HUES6 (cell line): ENCODE measurements around the gene BCHE.
"Not testable (repeated sequence)": the region's sequence is repeated elsewhere in the genome, so short reads cannot be mapped to it uniquely, and the experiment has no call there.

Source experiments
- H3K27ac ChIP-seq: 2 replicates; pipeline ENCODE4 v1.7.0; 2013; ENCODE audit warnings: low read depth, mild to moderate bottlenecking, low read length, inconsistent platforms
- H3K27me3 ChIP-seq: 2 replicates; pipeline ENCODE4 v1.6.1; 2013; ENCODE audit warnings: low read length; ENCODE audit not compliant: control insufficient read depth, insufficient read depth
- H3K36me3 ChIP-seq: 2 replicates; pipeline ENCODE4 v1.6.1; 2013; ENCODE audit warnings: low read length; ENCODE audit not compliant: control insufficient read depth, insufficient read depth
- H3K4me1 ChIP-seq: 2 replicates; pipeline ENCODE4 v1.6.1; 2013; ENCODE audit warnings: low read length; ENCODE audit not compliant: control insufficient read depth, insufficient read depth
- H3K4me3 ChIP-seq: 2 replicates; pipeline ENCODE4 v1.5.1; 2013; ENCODE audit warnings: low read depth, low read length
- H3K9ac ChIP-seq: one replicate; pipeline ENCODE4 v1.6.1; 2013; ENCODE audit warnings: mild to moderate bottlenecking, low read length
- H3K9me3 ChIP-seq: 2 replicates; pipeline ENCODE4 v1.6.1; 2013; ENCODE audit warnings: low read depth, low read length; ENCODE audit not compliant: control insufficient read depth, insufficient read depth

Gene BCHE

DNA sequence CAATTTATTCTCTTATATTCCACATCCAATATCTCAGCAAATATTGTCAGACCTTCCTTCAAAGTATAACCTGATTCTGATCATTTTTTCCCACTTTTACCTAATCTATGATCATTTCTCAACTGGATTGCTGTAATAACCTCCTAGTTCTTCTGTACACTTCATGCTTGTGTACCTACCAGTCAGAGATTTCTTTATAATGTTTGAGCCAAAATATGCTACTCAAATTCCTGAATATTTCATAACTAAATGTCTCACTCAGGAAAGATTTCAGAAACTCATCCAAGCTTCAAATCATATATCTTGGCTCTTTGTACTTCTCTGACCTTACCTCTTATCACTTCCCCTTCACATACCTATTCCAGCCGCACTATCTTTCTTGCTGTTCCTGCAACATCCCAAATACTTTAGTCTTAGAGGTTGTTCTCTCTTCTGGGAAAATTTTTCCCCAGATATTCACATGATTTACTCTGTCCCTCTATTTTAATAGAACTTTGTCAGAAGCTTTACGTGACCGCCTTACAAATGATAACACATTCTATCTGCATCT, 20.0 kb downstream of the BCHE start:
- no peaks in the 10 kb centered on the region for H3K9me3 ChIP-seq

DNA sequence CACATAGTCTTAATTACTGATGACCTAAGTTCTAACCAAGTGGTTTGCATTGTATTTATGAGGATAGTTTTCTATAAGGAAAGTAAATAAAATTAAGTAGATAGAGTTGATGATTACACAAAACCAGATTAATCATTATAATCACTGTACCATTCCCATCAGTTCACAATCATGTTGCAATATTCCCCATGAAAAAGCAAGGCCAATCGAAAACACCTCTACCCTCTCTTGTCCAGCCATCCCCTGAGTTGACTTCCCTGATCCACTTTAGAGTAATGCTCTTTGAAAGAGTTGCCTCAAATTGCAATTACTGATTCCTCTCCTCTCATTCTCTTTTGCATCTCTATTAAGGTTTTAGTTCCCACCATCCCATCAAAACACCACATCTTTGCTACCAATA, 21.0 kb downstream of the BCHE start:
- no peaks in the 10 kb centered on the region for H3K4me1 ChIP-seq
- H3K9me3 ChIP-seq, result no peaks in the 10 kb centered on the region
- no peak overlapping the region for H3K4me3 ChIP-seq
- H3K36me3 ChIP-seq, result no peaks in the 10 kb centered on the region
- H3K27me3 ChIP-seq, result no peaks in the 10 kb centered on the region
- no peak overlapping the region for H3K27ac ChIP-seq
- H3K9ac ChIP-seq, result no peak overlapping the region

More for the DNA sequence above, 20.0 kb downstream of the BCHE start:
- Histone ChIP-seq H3K4me1 (no peaks in the 10 kb centered on the region), H3K36me3 (no peaks in the 10 kb centered on the region), H3K27me3 (no peaks in the 10 kb centered on the region), H3K27ac (no peak overlapping the region), H3K4me3 (no peak overlapping the region), H3K9ac (no peak overlapping the region)

- Histone ChIP-seq H3K4me1 (no peaks in the 10 kb centered on the region), H3K36me3 (no peaks in the 10 kb centered on the region), H3K27ac (no peak overlapping the region), H3K9ac (no peak overlapping the region), H3K4me3 (no peak overlapping the region), H3K27me3 (no peaks in the 10 kb centered on the region), H3K9me3 (no peaks in the 10 kb centered on the region)
Measured at GRCh38 chr3:165815682-165816081, 21.5 kb downstream of the BCHE start.

- Histone ChIP-seq H3K27me3 (no peaks in the 10 kb centered on the region), H3K27ac (no peak overlapping the region), H3K9ac (no peak overlapping the region), H3K9me3 (no peaks in the 10 kb centered on the region), H3K36me3 (no peaks in the 10 kb centered on the region), H3K4me1 (no peaks in the 10 kb centered on the region), H3K4me3 (no peak overlapping the region)
Measured at GRCh38 chr3:165814380-165814779, 22.8 kb downstream of the BCHE start.

- not testable (repeated sequence) for H3K27me3 ChIP-seq, H3K4me3 ChIP-seq, H3K27ac ChIP-seq, H3K9ac ChIP-seq, H3K36me3 ChIP-seq, H3K9me3 ChIP-seq, H3K4me1 ChIP-seq
Measured at GRCh38 chr3:165807937-165808336, 29.3 kb downstream of the BCHE start.

DNA sequence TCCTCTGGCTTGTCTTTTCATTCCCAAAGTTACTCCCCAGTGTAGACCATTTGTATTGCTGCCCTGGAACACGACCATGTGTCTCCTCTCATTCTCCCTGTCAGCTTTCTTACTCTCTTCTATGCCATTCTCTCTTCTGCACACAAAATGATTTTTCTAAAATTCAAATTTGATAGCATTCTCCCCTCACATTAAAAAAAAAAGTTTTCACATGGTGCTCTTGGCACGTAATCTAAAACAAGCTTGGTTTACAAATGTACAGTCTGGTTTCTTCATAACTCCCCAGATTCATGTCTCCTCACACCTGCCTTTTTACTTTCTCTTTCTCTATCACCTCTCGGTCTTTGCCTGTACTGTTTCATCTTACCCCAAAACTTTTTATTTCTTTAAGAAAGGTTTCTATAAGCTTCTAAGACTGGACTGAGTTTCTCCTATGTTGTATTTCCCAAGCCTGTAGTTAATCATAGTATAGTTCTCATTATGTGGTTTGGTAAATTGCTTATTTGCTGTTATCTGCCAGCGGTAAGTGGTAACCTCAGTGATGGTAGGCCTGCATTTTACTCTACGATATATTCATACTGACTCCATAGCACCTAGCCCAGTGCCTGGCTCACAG, 31.2 kb downstream of the BCHE start:
- H3K36me3 ChIP-seq, result no peaks in the 10 kb centered on the region
- no peaks in the 10 kb centered on the region for H3K27me3 ChIP-seq
- H3K9ac ChIP-seq, result no peak overlapping the region
- no peaks in the 10 kb centered on the region for H3K9me3 ChIP-seq
- H3K4me3 ChIP-seq, result no peak overlapping the region
- no peak overlapping the region for H3K27ac ChIP-seq
- no peaks in the 10 kb centered on the region for H3K4me1 ChIP-seq

DNA sequence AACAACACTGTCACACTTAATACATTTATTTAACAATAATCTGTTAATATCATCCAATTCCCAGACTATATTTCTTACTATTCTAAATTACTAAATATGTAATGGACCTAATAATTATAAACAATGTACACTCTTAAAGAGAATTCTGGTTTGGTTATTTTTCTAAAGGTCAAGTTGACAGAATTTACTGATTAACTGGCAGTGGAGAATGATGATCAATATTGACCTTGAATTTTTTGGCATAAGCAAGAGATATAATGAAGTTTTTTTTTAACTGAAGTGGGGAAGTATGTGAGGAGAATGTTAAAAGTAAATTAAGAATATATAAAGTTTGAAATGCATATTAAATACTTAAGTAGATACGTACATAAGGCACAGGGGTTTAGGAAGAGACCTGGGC, 33.8 kb downstream of the BCHE start:
- no peaks in the 10 kb centered on the region for H3K36me3 ChIP-seq

GRCh38 chr3:165800970-165801369, 36.3 kb downstream of the BCHE start:
- Histone ChIP-seq H3K27ac (no peak overlapping the region), H3K27me3 (no peaks in the 10 kb centered on the region), H3K9ac (no peak overlapping the region), H3K9me3 (no peaks in the 10 kb centered on the region), H3K4me1 (no peaks in the 10 kb centered on the region), H3K4me3 (no peak overlapping the region), H3K36me3 (no peaks in the 10 kb centered on the region)

More for the DNA sequence above, 33.8 kb downstream of the BCHE start:
- H3K27ac ChIP-seq, result no peak overlapping the region
- no peaks in the 10 kb centered on the region for H3K4me1 ChIP-seq
- no peaks in the 10 kb centered on the region for H3K9me3 ChIP-seq
- no peak overlapping the region for H3K9ac ChIP-seq
- no peak overlapping the region for H3K4me3 ChIP-seq
- H3K27me3 ChIP-seq, result no peaks in the 10 kb centered on the region

GRCh38 chr3:165799026-165799425, 38.2 kb downstream of the BCHE start:
- H3K27me3 ChIP-seq, result no peaks in the 10 kb centered on the region
- no peaks in the 10 kb centered on the region for H3K9me3 ChIP-seq
- H3K4me3 ChIP-seq, result no peak overlapping the region
- H3K27ac ChIP-seq, result no peak overlapping the region
- no peak overlapping the region for H3K9ac ChIP-seq
- no peaks in the 10 kb centered on the region for H3K4me1 ChIP-seq
- no peaks in the 10 kb centered on the region for H3K36me3 ChIP-seq

- H3K4me3 ChIP-seq, result no peak overlapping the region
- no peaks in the 10 kb centered on the region for H3K4me1 ChIP-seq
- H3K9ac ChIP-seq, result no peak overlapping the region
- H3K9me3 ChIP-seq, result no peaks in the 10 kb centered on the region
- no peaks in the 10 kb centered on the region for H3K36me3 ChIP-seq
- no peak overlapping the region for H3K27ac ChIP-seq
- H3K27me3 ChIP-seq, result no peaks in the 10 kb centered on the region
Measured at GRCh38 chr3:165797551-165797950, 39.7 kb downstream of the BCHE start.

DNA sequence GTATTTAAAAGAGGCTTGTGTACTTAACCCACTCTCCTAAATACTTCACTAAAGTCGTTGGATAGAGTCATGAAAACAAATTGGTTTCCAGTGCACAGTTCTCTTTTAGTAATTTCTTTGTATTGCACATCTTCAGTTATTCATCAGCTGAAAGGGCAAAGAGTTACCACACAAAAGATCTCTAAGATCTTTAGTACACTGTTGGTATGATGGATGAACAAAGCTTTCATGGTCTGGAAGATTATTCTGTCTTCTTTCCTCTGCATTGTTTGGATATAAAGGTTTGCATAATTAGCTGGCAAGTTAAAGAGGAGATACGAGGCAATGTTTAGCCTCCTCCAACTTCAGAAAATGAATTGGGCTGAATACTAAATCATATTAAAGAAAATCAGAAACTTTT, 40.5 kb downstream of the BCHE start:
- H3K4me1 ChIP-seq, result no peaks in the 10 kb centered on the region
- no peak overlapping the region for H3K9ac ChIP-seq
- no peaks in the 10 kb centered on the region for H3K27me3 ChIP-seq
- no peak overlapping the region for H3K27ac ChIP-seq
- H3K4me3 ChIP-seq, result no peak overlapping the region
- no peaks in the 10 kb centered on the region for H3K9me3 ChIP-seq
- no peaks in the 10 kb centered on the region for H3K36me3 ChIP-seq
